ENCODE results near the gene ZNF93. TPM values are rescaled to one million over a fixed set of nuclear protein-coding genes. Genes with fewer than 3 reads are reported as not detected.
"Not testable (repeated sequence)": the region's sequence is repeated elsewhere in the genome, so short reads cannot be mapped to it uniquely, and the experiment has no call there.

The ZNF93 gene
- total RNA-seq, 1 experiment from 2014 or later, result not detected

DNA sequence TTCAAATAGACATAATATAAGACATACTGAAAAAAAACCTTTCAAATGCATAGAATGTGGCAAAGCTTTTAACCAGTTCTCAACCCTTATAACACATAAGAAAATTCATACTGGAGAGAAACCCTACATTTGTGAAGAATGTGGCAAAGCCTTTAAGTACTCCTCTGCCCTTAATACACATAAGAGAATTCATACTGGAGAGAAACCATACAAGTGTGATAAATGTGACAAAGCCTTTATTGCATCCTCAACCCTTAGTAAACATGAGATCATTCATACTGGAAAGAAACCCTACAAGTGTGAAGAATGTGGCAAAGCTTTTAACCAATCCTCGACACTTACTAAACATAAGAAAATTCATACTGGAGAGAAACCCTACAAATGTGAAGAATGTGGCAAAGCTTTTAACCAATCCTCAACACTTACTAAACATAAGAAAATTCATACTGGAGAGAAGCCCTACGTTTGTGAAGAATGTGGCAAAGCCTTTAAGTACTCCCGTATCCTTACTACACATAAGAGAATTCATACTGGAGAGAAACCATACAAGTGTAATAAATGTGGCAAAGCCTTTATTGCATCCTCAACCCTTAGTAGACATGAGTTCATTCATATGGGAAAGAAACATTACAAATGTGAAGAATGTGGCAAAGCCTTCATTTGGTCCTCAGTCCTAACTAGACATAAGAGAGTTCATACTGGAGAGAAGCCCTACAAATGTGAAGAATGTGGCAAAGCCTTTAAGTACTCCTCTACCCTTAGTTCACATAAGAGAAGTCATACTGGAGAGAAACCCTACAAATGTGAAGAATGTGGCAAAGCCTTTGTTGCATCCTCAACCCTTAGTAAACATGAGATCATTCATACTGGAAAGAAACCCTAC is 32.9 kb downstream of the ZNF93 start:
- DNase-seq (ENCODE audit: extremely low read depth, low read depth), result not testable (repeated sequence)

- no peak for DNase-seq (ENCODE audit: extremely low read depth, low read depth)
These were observed 36.7 kb downstream of the ZNF93 start for GRCh38 chr19:19937403-19937802.

GRCh38 chr19:19938449-19938848 is 37.7 kb downstream of the ZNF93 start:
- no peak for DNase-seq (ENCODE audit: extremely low read depth, low read depth)

GRCh38 chr19:19943848-19944582 is 43.3 kb downstream of the ZNF93 start:
- no peak for DNase-seq (ENCODE audit: extremely low read depth, low read depth)

DNA sequence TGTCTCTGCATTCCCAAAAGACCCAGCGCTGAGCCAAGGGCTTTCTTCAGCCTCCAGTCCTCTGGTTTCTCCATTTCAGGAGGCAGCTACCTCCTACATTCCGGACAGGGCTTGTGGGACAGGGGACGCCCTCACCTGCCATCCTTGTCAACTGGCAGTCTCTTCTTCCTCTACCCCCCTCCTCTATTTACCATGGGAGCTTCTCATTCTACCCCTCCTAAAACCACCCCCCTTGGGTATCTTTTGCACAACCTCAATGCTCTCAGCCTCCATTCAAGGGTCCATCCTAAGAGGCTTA is 43.8 kb downstream of the ZNF93 start:
- no peak for DNase-seq (ENCODE audit: extremely low read depth, low read depth)

- no peak for DNase-seq (ENCODE audit: extremely low read depth, low read depth)
These were observed 45.5 kb downstream of the ZNF93 start for GRCh38 chr19:19946226-19946625.

DNA sequence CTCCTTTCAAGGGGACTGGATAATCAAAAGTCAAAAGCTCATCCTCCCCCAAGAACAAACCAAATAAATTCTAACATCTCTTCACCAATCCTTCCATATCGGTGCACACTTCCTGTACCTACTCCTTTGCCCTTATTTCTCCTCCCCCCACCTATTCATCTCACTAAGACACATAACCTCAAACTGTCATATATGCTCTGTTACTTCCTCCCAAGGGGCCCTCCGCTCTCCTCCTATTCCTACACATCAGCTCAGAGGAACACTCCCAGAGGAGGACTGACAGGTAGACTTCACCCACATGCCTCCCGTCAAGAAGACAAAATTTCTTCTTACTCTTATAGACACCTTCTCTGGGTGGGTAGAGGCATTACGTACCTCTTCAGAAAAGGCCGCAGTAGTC is 48.1 kb downstream of the ZNF93 start:
- DNase-seq (ENCODE audit: extremely low read depth, low read depth), result no peak

DNA sequence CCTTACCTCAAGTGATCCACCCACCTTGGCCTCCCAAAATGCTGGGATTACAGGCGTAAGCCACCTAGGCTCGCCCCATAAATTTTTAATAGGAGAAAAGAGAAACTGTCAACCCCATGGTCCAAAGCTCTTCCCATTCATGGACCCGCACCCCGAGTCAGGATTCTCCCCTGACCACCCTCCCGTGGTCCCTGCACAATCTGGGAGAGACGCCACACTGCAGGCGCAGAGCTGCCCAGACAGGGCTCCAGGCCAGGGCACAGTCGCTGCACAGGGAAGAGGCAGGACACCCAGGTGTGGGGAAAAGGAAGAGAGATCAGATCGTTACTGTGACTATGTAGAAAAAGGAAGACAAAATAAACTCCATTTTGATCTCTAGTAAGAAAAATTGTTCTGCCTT is 54.5 kb downstream of the ZNF93 start:
- DNase-seq (ENCODE audit: extremely low read depth, low read depth), result no peak

DNA sequence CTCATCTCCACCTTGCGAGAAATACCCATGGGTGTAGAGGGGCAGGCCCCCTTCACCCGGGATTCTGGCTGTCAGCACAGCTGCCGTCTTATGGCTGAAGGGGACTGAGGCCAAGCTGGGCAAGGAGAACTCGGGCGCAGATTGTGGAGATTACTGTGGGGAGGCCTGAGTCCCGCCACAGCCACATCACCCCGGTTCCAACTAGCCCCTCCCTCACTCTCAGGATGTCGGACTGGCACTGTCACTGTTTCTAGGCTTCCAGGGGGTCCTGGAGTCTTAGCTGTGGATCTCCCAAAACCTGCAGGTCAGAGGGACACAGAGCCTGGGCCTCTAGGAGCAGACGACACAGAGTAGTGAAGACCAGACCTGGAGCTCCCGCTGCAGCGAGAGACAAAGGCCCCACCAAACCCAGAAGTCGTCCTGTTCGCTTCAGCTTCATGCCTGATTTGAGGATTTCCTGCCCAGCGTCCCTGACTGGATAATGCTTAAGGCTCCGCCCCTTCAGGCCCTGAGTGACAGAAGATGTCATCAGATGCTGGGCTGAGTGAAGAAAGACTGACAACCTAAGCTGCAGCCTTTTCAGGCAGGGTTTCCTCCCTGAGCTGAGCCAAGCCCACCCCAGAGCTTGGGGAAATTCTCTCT is 55.8 kb downstream of the ZNF93 start:
- DNase-seq (ENCODE audit: extremely low read depth, low read depth), result no peak

DNA sequence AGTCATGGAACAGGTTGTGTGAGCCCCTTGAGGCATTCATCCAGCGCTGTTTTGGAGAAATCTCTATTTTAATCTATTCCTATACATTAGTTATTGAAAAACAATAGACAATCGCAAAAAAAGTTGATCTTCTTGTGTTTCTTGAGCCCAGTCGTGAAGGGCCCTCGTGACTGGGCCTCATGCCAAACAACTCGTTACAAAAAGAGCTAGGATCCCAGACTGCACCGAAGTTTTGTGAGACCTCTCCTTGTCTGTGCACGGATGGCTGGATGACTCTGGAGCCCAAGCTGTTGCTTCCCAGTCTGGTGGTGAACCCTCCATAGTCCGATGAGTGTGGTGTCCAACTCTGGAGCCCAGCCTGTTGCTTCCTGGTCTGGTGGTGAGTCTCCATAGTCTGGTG is 57.0 kb downstream of the ZNF93 start:
- DNase-seq (ENCODE audit: extremely low read depth, low read depth), result not testable (repeated sequence)

DNA sequence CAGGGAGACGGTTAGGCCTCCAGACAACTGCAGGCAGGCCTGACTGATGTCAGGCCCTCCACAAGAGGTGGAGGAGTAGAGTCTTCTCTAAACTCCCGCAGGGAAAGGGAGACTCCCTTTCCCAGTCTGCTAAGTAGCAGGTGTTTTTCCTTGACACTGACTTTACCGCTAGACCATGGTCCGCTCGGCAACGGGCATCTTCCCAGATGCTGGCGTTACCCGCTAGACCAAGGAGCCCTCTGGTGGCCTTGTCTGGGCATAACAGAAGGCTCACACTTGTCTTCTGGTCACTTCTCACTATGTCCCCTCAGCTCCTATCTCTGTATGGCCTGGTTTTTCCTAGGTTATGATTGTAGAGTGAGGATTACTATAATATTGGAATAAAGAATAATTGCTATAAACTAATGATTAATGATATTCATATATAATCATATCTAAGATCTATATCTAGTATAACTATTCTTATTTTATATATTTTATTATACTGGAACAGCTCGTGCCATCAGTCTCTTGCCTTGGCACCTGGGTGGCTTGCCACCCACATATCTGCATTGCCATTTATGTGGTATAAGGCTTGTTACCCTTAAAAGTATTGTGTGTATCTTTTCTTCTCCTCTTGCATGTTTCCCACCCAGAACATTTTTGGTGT is 58.5 kb downstream of the ZNF93 start:
- peak; percentile 4 for DNase-seq (ENCODE audit: extremely low read depth, low read depth)

- no peak for DNase-seq (ENCODE audit: extremely low read depth, low read depth)
These were observed 63.7 kb downstream of the ZNF93 start for GRCh38 chr19:19964416-19964815.

- DNase-seq (ENCODE audit: extremely low read depth, low read depth), result not testable (repeated sequence)
These were observed 65.4 kb downstream of the ZNF93 start for GRCh38 chr19:19966126-19966525.

DNA sequence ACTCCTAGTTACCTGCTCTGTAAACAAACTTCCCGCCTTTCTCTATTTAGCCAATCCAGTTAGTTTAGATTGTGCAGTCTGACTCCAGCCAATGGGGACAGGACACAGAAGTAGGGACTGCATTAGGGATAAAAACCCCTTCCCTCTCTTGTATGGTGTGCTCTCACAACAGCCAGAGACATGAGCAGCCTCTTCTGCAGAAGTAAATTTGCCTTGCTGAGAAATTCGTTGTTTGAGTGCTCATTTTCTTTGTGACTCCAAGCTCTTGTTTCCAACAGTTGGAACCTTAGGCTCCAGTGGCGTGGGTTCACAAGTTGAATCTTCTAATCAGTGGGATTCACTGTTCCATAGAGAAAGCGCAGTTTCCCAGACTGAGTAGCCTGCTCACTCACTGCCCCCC is 66.1 kb downstream of the ZNF93 start:
- no peak for DNase-seq (ENCODE audit: extremely low read depth, low read depth)

Other genes starting within 250 kb of the ZNF93 start
- 27.9 and 29.9 TPM in 2 replicates for gene ATP13A1, start 237.3 kb upstream of the ZNF93 start, total RNA-seq (2014; rRNA removed; shearing (Covaris generic))
- 6.6 and 7.0 TPM in 2 replicates for gene ZNF101, start 232.1 kb upstream of the ZNF93 start, total RNA-seq (2014; rRNA removed; shearing (Covaris generic))
- 5.5 and 6.0 TPM in 2 replicates for gene ZNF14, start 167.8 kb upstream of the ZNF93 start, total RNA-seq (2014; rRNA removed; shearing (Covaris generic))
- gene ZNF506, start 79.2 kb upstream of the ZNF93 start, total RNA-seq (2014; rRNA removed; shearing (Covaris generic)), result 1.4 and 2.3 TPM in 2 replicates
- gene ZNF253, start 35.1 kb upstream of the ZNF93 start, total RNA-seq (2014; rRNA removed; shearing (Covaris generic)), result 1.5 and 2.4 TPM in 2 replicates
- not detected in 2 replicates for gene ZNF682, start 138.6 kb downstream of the ZNF93 start, total RNA-seq (2014; rRNA removed; shearing (Covaris generic))
- gene ZNF90, start 177.1 kb downstream of the ZNF93 start, total RNA-seq (2014; rRNA removed; shearing (Covaris generic)), result not detected in 2 replicates